H1 (cell line): ENCODE results near the gene PDGFB. TPM values are rescaled to one million over a fixed set of nuclear protein-coding genes. Genes with fewer than 3 reads are reported as not detected.

Experiments
- CTCF ChIA-PET: fragments of 300-600 bp; sonication (Branson Sonifier 250); formaldehyde crosslinking; loops from one replicate; lab custom pipeline; 2021; ENCODE audit not compliant: partially characterized antibody; lab: Charles Lee
- POLR2A ChIA-PET: fragments of 300-600 bp; sonication (Branson Sonifier 250); formaldehyde crosslinking; loops from one replicate; lab custom pipeline; 2021; ENCODE audit warnings: inconsistent platforms; ENCODE audit not compliant: partially characterized antibody; lab: Charles Lee
- DNase-seq, 2 experiments: peaks; one replicate each; pipeline versions ENCODE4 v3.0.0 to v3.0.0-alpha.2; 2010 to 2022; ENCODE audit warnings: low spot score in 2 of 2, low read depth in 1 of 2, mixed read lengths in 1 of 2
- FAIRE-seq: peaks from 2 replicates; lab custom pipeline; 2011; peaks lifted over from hg19 to GRCh38; lab: Jason Lieb, UNC
- H2AFZ ChIP-seq: 2 replicates; pipeline ENCODE4 v1.8.1; 2012; ENCODE audit warnings: low read length, inconsistent platforms
- H2AK5ac ChIP-seq: 2 replicates; pipeline ENCODE4 v1.6.1; 2013; ENCODE audit warnings: low read depth, low read length
- H2BK120ac ChIP-seq: replicated peaks from 2 replicates; pipeline ENCODE3; 2013; ENCODE audit warnings: low read depth, low read length, inconsistent platforms
- H2BK12ac ChIP-seq: 2 replicates; pipeline ENCODE4 v1.6.1; 2013; ENCODE audit warnings: low read depth, low read length
- H2BK15ac ChIP-seq: 2 replicates; pipeline ENCODE4 v1.6.1; 2013; ENCODE audit warnings: low read length
- H2BK20ac ChIP-seq: 2 replicates; pipeline ENCODE4 v1.6.1; 2013; ENCODE audit warnings: low read length
- H2BK5ac ChIP-seq: 2 replicates; pipeline ENCODE4 v1.6.1; 2013; ENCODE audit warnings: low read depth, low read length
- H3K14ac ChIP-seq: 2 replicates; pipeline ENCODE4 v1.6.1; 2013; ENCODE audit warnings: inconsistent platforms; ENCODE audit not compliant: insufficient read length
- H3K18ac ChIP-seq: 2 replicates; pipeline ENCODE4 v1.6.1; 2013; ENCODE audit warnings: low read length; ENCODE audit errors: extremely low read depth
- H3K23ac ChIP-seq: 2 replicates; pipeline ENCODE4 v1.6.1; 2013; ENCODE audit warnings: inconsistent platforms; ENCODE audit not compliant: insufficient read length
- H3K23me2 ChIP-seq: 2 replicates; pipeline ENCODE4 v1.6.1; 2013; ENCODE audit warnings: low read depth, low read length
- H3K27ac ChIP-seq: 2 replicates; pipeline ENCODE4 v1.6.1; 2011; ENCODE audit warnings: low read depth, low read length, inconsistent platforms
- H3K27me3 ChIP-seq, 4 experiments: replicated peaks in 1 of 4; 1 replicate in 1 of 4; 2 replicates in 3 of 4; pipeline versions ENCODE4 v1.6.1 to v1.8.1; 2011 to 2013; ENCODE audit warnings: low read length in 3 of 4, mild to moderate bottlenecking in 3 of 4, inconsistent platforms in 2 of 4, mixed read lengths in 2 of 4, moderate library complexity in 1 of 4; ENCODE audit not compliant: control insufficient read depth in 3 of 4, insufficient read depth in 3 of 4; ENCODE audit errors: extremely low read depth in 1 of 4
- H3K36me3 ChIP-seq, 4 experiments: 2 replicates each; pipeline versions ENCODE4 v1.6.1 to v1.8.1; 2011 to 2013; ENCODE audit warnings: mild to moderate bottlenecking in 4 of 4, low read length in 3 of 4, moderate library complexity in 2 of 4, control low read depth in 1 of 4, inconsistent platforms in 1 of 4; ENCODE audit not compliant: insufficient read depth in 4 of 4, control insufficient read depth in 2 of 4
- H3K4ac ChIP-seq: replicated peaks from 2 replicates; pipeline ENCODE3; 2013; ENCODE audit warnings: low read length, low read depth, mixed read lengths, inconsistent platforms; ENCODE audit not compliant: insufficient read length
- H3K4me1 ChIP-seq, 4 experiments: replicated peaks in 1 of 4; 1 replicate in 1 of 4; 2 replicates in 3 of 4; pipeline versions ENCODE4 v1.6.1 to v1.8.1; 2011 to 2013; ENCODE audit warnings: low read length in 3 of 4, inconsistent platforms in 2 of 4, mixed read lengths in 1 of 4; ENCODE audit not compliant: insufficient read depth in 4 of 4, control insufficient read depth in 3 of 4
- H3K4me2 ChIP-seq, 2 experiments: 2 replicates each; pipeline versions ENCODE4 v1.6.1 to v1.8.1; 2011 to 2013; ENCODE audit warnings: low read depth in 2 of 2, low read length in 2 of 2, control low read depth in 1 of 2, inconsistent platforms in 1 of 2, mild to moderate bottlenecking in 1 of 2; ENCODE audit not compliant: insufficient read depth in 1 of 2
- H3K4me3 ChIP-seq, 4 experiments: fragments of 200-600, 300-600 bp in 1 of 4; sonication (generic), shearing (Covaris generic), sonication (Bioruptor Twin) in 1 of 4; 2 replicates each; pipeline versions ENCODE4 v1.5.1 to v1.8.1; 2011 to 2016; ENCODE audit warnings: low read length in 4 of 4, low read depth in 3 of 4, control low read depth in 2 of 4, inconsistent platforms in 2 of 4, mild to moderate bottlenecking in 2 of 4, mixed read lengths in 1 of 4, moderate library complexity in 1 of 4; ENCODE audit not compliant: insufficient read depth in 2 of 4; ENCODE audit errors: extremely low read depth in 1 of 4
- H3K56ac ChIP-seq: replicated peaks from 2 replicates; pipeline ENCODE3; 2013; ENCODE audit warnings: low read depth, mild to moderate bottlenecking, mixed read lengths, low read length, inconsistent platforms; ENCODE audit not compliant: insufficient read length
- H3K79me1 ChIP-seq: 2 replicates; pipeline ENCODE4 v1.6.1; 2013; ENCODE audit warnings: low read depth, low read length, control low read depth
- H3K79me2 ChIP-seq, 2 experiments: 2 replicates each; pipeline versions ENCODE4 v1.6.1 to v1.8.1; 2012 to 2013; ENCODE audit warnings: low read length in 2 of 2, mild to moderate bottlenecking in 2 of 2, inconsistent platforms in 1 of 2; ENCODE audit not compliant: insufficient read depth in 2 of 2, control insufficient read depth in 1 of 2
- H3K9ac ChIP-seq, 4 experiments: replicated peaks in 1 of 4; 1 replicate in 1 of 4; 2 replicates in 3 of 4; pipeline versions ENCODE4 v1.6.1 to v1.8.1; 2011 to 2013; ENCODE audit warnings: low read depth in 3 of 4, low read length in 3 of 4, control low read depth in 2 of 4, mild to moderate bottlenecking in 2 of 4, moderate library complexity in 2 of 4, inconsistent platforms in 1 of 4; ENCODE audit errors: extremely low read depth in 1 of 4
- H3K9me3 ChIP-seq, 2 experiments: 2 replicates each; pipeline versions ENCODE4 v1.6.1 to v1.8.1; 2012 to 2013; ENCODE audit warnings: mild to moderate bottlenecking in 2 of 2, moderate library complexity in 2 of 2, control low read depth in 1 of 2, inconsistent platforms in 1 of 2, low read depth in 1 of 2, low read length in 1 of 2, mixed read lengths in 1 of 2; ENCODE audit not compliant: insufficient read depth in 2 of 2
- H4K20me1 ChIP-seq, 2 experiments: replicated peaks in 1 of 2; 2 replicates each; pipeline versions ENCODE3 to v1.8.1; 2011 to 2013; ENCODE audit warnings: inconsistent platforms in 2 of 2, low read length in 2 of 2, mild to moderate bottlenecking in 1 of 2; ENCODE audit not compliant: insufficient read depth in 2 of 2, control insufficient read depth in 1 of 2
- H4K5ac ChIP-seq: 2 replicates; pipeline ENCODE4 v1.6.1; 2013; ENCODE audit warnings: low read length, low read depth, mixed read lengths, inconsistent platforms; ENCODE audit not compliant: insufficient read length
- H4K8ac ChIP-seq: 2 replicates; pipeline ENCODE4 v1.8.0; 2013; ENCODE audit warnings: mild to moderate bottlenecking, moderate library complexity, low read length, inconsistent platforms; ENCODE audit not compliant: insufficient read depth; ENCODE audit errors: extremely low read depth
- H4K91ac ChIP-seq: replicated peaks from 2 replicates; pipeline ENCODE3; 2013; ENCODE audit warnings: low read length, mixed read lengths, inconsistent platforms; ENCODE audit not compliant: insufficient read length
- ASH2L ChIP-seq: fragments of 200-600, 300-600 bp; sonication (generic); IDR thresholded peaks from one replicate; pipeline ENCODE4 v1.7.1; 2017; ENCODE audit warnings: low read length
- CHD1 ChIP-seq: IDR thresholded peaks from 2 replicates; pipeline ENCODE4 v1.6.1; 2012; ENCODE audit warnings: low read depth, low read length, improper control_type of control experiment
- CHD2 ChIP-seq: IDR thresholded peaks from 2 replicates; pipeline ENCODE4 v1.6.1; 2012; ENCODE audit warnings: low read length, improper control_type of control experiment
- EGR1 ChIP-seq: IDR thresholded peaks from 2 replicates; pipeline ENCODE4 v1.6.1; 2011; ENCODE audit warnings: low read depth, low read length, borderline replicate concordance
- HDAC6 ChIP-seq: IDR thresholded peaks from one replicate; pipeline ENCODE4 v1.7.1; 2012; ENCODE audit warnings: low read depth, mild to moderate bottlenecking, inconsistent platforms, low read length, moderate library complexity
- JUN ChIP-seq: IDR thresholded peaks from 2 replicates; pipeline ENCODE4 v1.6.1; 2011; ENCODE audit warnings: low read depth, mild to moderate bottlenecking, improper control_type of control experiment, low read length
- KDM5A ChIP-seq: fragments of 200-600 bp; IDR thresholded peaks from 2 replicates; pipeline ENCODE4 v1.7.1; 2012; ENCODE audit warnings: mild to moderate bottlenecking, low read length, inconsistent platforms, mixed read lengths
- SP1 ChIP-seq: IDR thresholded peaks from 2 replicates; pipeline ENCODE4 v1.6.1; 2011; ENCODE audit warnings: low read depth, low read length
- SRF ChIP-seq: IDR thresholded peaks from 2 replicates; pipeline ENCODE4 v1.6.1; 2011; ENCODE audit warnings: mild to moderate bottlenecking, low read depth, low read length, moderate library complexity
- TEAD4 ChIP-seq: IDR thresholded peaks from 2 replicates; pipeline ENCODE4 v1.6.1; 2012; ENCODE audit warnings: low read depth, low read length, inconsistent platforms, mixed read lengths
- ZNF274 ChIP-seq: IDR thresholded peaks from 2 replicates; pipeline ENCODE4 v1.7.0; 2012; ENCODE audit warnings: low read length, borderline replicate concordance; ENCODE audit errors: extremely low read depth
- WGBS, 2 experiments: shearing (Covaris generic) in 1 of 2; methylation state at CpG; one replicate each; pipeline versions ENCODE4 v1.1.6 to v1.1.7; 2013 to 2015; ENCODE audit warnings: low lambda C conversion rate in 2 of 2, mixed read lengths in 2 of 2, inconsistent platforms in 1 of 2, low coverage in 1 of 2, missing lambda C conversion rate in 1 of 2; ENCODE audit not compliant: insufficient replicate concordance in 2 of 2, insufficient coverage in 1 of 2, insufficient read length in 1 of 2; ENCODE audit errors: extremely low coverage in 1 of 2, missing lambda C conversion rate in 1 of 2; 5-methylcytosine and 5-hydroxymethylcytosine counted together
- polyA plus RNA-seq, 7 experiments: library from polyadenylated mRNA; depleted of rRNA in 3 of 7; stranded (reverse) in 5 of 7; unstranded in 2 of 7; fragments of >200 nt in 5 of 7; fragments of 200-250 nt in 2 of 7; gene quantifications; 1 replicate in 5 of 7; 2 replicates in 1 of 7; 4 replicates in 1 of 7; pipeline versions ENCODE4 v1.2.1 to v1.2.3, GENCODE V29; 2011 to 2013; ENCODE audit warnings: missing spikeins in 2 of 7, mixed read lengths in 2 of 7
- total RNA-seq: library from RNA; stranded (reverse); fragmentation: NEBNext Ultra II Directional; extraction: Animal tissue kit (Norgen Biotek cat#: 25700); gene quantifications from 2 replicates; pipeline ENCODE4 v1.2.1, GENCODE V29; 2021

The PDGFB gene
- total and polyA plus RNA-seq, 2 of the 8 experiments (the other 6 are each of a cell fraction or from before 2014, with no cell fraction given) = 3.9 to 8.5 TPM

- H3K23me2 ChIP-seq = no peaks in the 10 kb centered on the region
- no peak overlapping the region for H4K8ac ChIP-seq
- no peaks in the 10 kb centered on the region for H4K20me1 ChIP-seq
- FAIRE-seq = no peak
- H3K4me3 ChIP-seq = no peak overlapping the region
- no peaks in the 10 kb centered on the region for H3K79me1 ChIP-seq
- H3K36me3 ChIP-seq = no peaks in the 10 kb centered on the region
- no peak overlapping the region for H2BK15ac ChIP-seq
- H2BK120ac ChIP-seq = no peak overlapping the region
- no peak overlapping the region for H3K18ac ChIP-seq
- no peak overlapping the region for H4K5ac ChIP-seq
- no peaks in the 10 kb centered on the region for H3K79me2 ChIP-seq
- H3K9me3 ChIP-seq = no peaks in the 10 kb centered on the region
- ChIA-PET CTCF (interaction anchor here (0.6 to 1.9 kb wide), 4 partner anchors 11 to 94 kb away, joined by 3 to 10 read pairs (median 4); no protein-coding TSS in a partner anchor), POLR2A (interaction anchor here (0.9 to 7.1 kb wide), 3 partner anchors 11 to 89 kb away, joined by 3 to 66 read pairs (median 3); no protein-coding TSS in a partner anchor)
- 87% methylated on average over 6 of the region's 6 CpGs; no CpG with 5 or more reads in 1 of the 2 experiments for WGBS, 2 experiments
- no peak for TF ChIP-seq TEAD4
- no peak for TF ChIP-seq ASH2L
- no peak for TF ChIP-seq HDAC6
- TF ChIP-seq KDM5A = no peak
- TF ChIP-seq SP1 = no peak
- no peak for TF ChIP-seq CHD2
- no peak for TF ChIP-seq CHD1
- no peak for TF ChIP-seq EGR1
- TF ChIP-seq ZNF274 = no peak
- no peak for TF ChIP-seq SRF
- TF ChIP-seq JUN = no peak
- TF ChIP-seq, all 59 proteins: peak for 0
- no peak overlapping the region for H3K4me2 ChIP-seq
- DNase-seq = no peak
- no peak overlapping the region for H3K9ac ChIP-seq
- H3K27me3 ChIP-seq = peaks cover 0 to 7% (median 4%) of the 10 kb centered on the region in 4 experiments; a peak in 5 of 7 replicates
- no peak overlapping the region for H3K14ac ChIP-seq
- no peak overlapping the region for H2AK5ac ChIP-seq
- no peak overlapping the region for H2BK12ac ChIP-seq
- H3K4me1 ChIP-seq = peaks cover 0 to 21% (median 15%) of the 10 kb centered on the region in 4 experiments; a peak in 6 of 7 replicates
- H4K91ac ChIP-seq = no peak overlapping the region
- H2BK5ac ChIP-seq = no peak overlapping the region
- no peak overlapping the region for H3K4ac ChIP-seq
- no peak overlapping the region for H3K56ac ChIP-seq
- H2BK20ac ChIP-seq = no peak overlapping the region
- H3K23ac ChIP-seq = no peak overlapping the region
- no peak overlapping the region for H2AFZ ChIP-seq
- no peak overlapping the region for H3K27ac ChIP-seq
Observed at GRCh38 chr22:39226353-39226752, 18.4 kb downstream of the PDGFB start.
